Measurements from ENCODE around the gene STIMATE. TPM values are rescaled to one million over a fixed set of nuclear protein-coding genes. Genes with fewer than 3 reads are reported as not detected.

STIMATE gene
- total RNA-seq: 23.8 to 28.8 TPM (median 23.9 TPM) in 3 replicates

DNA sequence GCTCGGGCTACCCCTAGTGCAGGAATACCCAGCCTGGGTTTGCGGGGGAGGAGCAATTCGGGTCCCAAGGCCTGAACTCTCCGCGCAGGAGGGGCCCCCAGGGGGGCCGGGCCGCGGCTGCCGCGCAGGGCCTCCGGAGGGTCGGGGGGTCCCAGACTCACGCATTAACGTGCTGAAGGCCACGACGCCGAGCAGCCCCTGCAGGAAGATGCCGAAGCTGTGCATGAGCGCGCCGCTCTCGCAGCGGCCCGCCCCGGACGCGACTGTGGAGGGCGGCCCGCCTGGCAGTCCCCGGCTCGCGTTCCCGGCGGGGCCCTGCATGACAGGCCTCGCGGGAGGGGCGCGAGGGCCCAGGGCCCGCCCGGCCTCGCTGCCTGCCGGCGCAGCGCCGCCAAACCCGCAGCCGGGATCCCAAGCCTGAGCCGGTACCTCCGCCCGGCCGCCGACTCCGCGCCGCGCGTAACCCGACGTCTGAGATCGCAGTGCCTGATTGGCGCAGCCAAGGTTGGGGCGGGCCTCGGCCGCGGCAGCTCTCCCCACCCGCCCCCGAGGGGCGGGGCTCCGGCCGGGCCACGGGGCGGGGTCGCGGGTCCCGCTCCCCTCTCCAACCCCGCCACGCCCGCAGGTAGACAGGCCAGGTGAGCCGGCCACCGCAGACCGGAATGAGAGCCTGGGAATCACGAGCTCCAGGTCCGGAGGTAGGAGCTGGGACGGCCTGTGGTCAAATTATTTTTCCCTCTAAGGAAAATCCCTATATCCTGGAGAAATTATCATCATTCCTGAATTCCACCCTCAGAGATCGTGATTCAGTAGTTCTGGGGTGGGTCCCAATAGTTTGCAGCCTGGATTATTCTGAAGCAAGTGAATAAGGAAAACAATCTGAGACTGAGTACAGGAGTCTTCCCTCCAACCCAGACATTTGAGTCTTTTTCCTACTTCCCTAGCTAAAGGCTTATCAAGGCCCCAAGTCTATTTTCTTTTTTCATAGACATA is at the start of gene STIMATE:
STIMATE (minus strand) TSS at position 419 of the 993 bp plus-strand sequence; CDS start at position 321, 98 bp downstream.
- Mint-ChIP-seq H3K27ac (peak within 1 kb of the TSS; percentile 48), H3K9me3 (no peaks in the 10 kb centered on the region), H3K36me3 (peaks cover 1% of the 10 kb centered on the region), H3K4me3 (peak within 1 kb of the TSS; percentile 87), H3K4me1 (peaks cover 16% of the 10 kb centered on the region), H3K27me3 (ENCODE audit: low read depth) (no peaks in the 10 kb centered on the region)
- DNase-seq (ENCODE audit: low spot score in 2 of 2, unreplicated experiment in 2 of 2): peak; percentile 65 to 82
- TF ChIP-seq, protein P1, sequence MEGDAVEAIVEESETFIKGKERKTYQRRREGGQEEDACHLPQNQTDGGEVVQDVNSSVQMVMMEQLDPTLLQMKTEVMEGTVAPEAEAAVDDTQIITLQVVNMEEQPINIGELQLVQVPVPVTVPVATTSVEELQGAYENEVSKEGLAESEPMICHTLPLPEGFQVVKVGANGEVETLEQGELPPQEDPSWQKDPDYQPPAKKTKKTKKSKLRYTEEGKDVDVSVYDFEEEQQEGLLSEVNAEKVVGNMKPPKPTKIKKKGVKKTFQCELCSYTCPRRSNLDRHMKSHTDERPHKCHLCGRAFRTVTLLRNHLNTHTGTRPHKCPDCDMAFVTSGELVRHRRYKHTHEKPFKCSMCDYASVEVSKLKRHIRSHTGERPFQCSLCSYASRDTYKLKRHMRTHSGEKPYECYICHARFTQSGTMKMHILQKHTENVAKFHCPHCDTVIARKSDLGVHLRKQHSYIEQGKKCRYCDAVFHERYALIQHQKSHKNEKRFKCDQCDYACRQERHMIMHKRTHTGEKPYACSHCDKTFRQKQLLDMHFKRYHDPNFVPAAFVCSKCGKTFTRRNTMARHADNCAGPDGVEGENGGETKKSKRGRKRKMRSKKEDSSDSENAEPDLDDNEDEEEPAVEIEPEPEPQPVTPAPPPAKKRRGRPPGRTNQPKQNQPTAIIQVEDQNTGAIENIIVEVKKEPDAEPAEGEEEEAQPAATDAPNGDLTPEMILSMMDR (IDR thresholded peaks at IDR 0.05; ENCODE audit: unreplicated experiment): no peak

DNA sequence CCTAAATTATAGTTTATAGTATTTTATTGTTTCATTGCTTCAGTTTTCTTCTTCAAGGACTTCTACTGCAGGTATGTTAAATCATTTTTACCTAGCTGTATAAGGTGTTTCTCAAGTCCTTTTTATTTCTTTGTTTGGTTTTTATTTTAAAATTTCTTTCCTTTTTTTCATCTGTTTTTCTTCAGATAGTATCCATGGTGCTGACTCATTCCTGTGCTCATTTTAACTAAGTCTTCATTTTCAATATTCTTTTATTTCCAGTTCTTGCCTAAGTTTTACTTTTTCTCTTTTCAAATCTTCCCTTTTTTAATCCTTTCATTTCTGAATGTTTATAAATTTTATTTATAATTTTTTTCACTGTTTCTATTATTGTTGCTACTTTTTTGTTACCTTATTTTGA is 42.3 kb upstream of the STIMATE start:
- no peak overlapping the region for H3K4me3 Mint-ChIP-seq
- no peaks in the 10 kb centered on the region for H3K4me1 Mint-ChIP-seq
- H3K9me3 Mint-ChIP-seq: no peaks in the 10 kb centered on the region
- no peak for DNase-seq (ENCODE audit: low spot score in 2 of 2, unreplicated experiment in 2 of 2)
- no peaks in the 10 kb centered on the region for H3K27me3 Mint-ChIP-seq (ENCODE audit: low read depth)
- H3K36me3 Mint-ChIP-seq: no peaks in the 10 kb centered on the region
- TF ChIP-seq, protein P1 (IDR thresholded peaks at IDR 0.05; ENCODE audit: unreplicated experiment): no peak
- H3K27ac Mint-ChIP-seq: no peak overlapping the region

DNA sequence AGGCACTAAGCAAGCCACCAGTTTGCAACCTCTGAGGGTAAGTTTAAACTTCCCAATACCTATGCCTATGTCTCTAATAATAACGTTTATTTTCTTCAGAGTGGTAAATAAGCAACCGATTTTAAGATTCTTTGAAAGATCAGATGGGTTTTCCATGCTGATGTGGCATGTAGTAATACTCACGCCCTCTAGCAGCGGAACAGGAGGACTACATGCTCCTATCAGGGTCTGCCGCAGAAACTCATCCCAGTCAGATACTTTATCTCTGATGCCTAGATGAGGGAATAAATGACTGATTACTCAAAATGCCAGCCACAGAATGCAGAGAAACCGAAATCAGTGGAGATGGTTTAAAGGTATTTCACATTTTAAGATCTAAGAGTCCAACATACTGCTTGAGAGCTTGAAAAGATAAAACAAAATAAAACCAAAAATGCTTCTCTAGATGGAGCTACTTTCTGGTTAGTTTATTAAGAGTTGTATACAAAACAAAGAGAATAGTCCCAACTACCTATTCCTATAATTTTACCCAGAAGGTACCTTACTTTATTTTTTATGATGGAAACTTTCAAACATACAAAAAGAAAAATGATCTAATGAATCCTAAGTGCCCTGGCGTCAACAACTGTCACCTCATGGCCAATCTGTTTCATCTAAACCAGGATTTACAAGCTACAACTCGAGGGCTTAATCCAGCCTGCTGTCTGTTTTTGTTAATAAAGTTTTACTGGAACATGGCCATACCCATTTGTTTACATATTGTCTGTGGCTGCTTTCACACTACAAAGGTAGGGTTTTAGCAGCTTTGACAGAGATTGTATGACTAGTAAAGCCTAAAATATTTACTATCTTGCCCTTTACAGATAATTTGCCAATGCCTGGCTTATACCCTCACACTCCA is 37.5 kb upstream of the STIMATE start:
- no peak overlapping the region for H3K4me3 Mint-ChIP-seq
- no peaks in the 10 kb centered on the region for H3K4me1 Mint-ChIP-seq
- H3K9me3 Mint-ChIP-seq: no peaks in the 10 kb centered on the region
- no peaks in the 10 kb centered on the region for H3K36me3 Mint-ChIP-seq
- no peak overlapping the region for H3K27ac Mint-ChIP-seq
- no peaks in the 10 kb centered on the region for H3K27me3 Mint-ChIP-seq (ENCODE audit: low read depth)
- DNase-seq (ENCODE audit: low spot score in 2 of 2, unreplicated experiment in 2 of 2): no peak
- TF ChIP-seq, protein P1 (IDR thresholded peaks at IDR 0.05; ENCODE audit: unreplicated experiment): peak; percentile 40

DNA sequence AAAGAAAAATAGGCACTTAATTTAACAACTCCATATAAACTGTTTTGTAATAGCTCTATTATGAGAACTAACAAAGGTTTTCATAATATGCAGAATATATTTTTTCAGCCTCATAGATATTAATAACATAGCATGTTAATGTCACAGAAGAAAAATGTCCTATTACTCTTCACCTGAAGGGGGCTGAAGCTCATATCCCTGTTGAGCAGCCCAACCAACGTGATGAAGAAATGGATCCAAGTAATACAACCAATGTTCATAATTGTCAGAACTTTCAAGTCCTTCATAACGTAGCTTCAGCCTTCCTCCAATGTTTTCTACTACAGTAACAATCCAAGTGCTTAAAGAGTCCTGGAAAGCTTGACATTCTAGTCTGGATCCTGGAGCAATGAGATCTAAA is 34.5 kb upstream of the STIMATE start:
- H3K27ac Mint-ChIP-seq: no peak overlapping the region
- H3K9me3 Mint-ChIP-seq: no peaks in the 10 kb centered on the region
- H3K27me3 Mint-ChIP-seq (ENCODE audit: low read depth): no peaks in the 10 kb centered on the region
- no peak for DNase-seq (ENCODE audit: low spot score in 2 of 2, unreplicated experiment in 2 of 2)
- H3K4me3 Mint-ChIP-seq: no peak overlapping the region
- TF ChIP-seq, protein P1 (IDR thresholded peaks at IDR 0.05; ENCODE audit: unreplicated experiment): peak; percentile 29
- no peaks in the 10 kb centered on the region for H3K36me3 Mint-ChIP-seq
- H3K4me1 Mint-ChIP-seq: no peaks in the 10 kb centered on the region

DNA sequence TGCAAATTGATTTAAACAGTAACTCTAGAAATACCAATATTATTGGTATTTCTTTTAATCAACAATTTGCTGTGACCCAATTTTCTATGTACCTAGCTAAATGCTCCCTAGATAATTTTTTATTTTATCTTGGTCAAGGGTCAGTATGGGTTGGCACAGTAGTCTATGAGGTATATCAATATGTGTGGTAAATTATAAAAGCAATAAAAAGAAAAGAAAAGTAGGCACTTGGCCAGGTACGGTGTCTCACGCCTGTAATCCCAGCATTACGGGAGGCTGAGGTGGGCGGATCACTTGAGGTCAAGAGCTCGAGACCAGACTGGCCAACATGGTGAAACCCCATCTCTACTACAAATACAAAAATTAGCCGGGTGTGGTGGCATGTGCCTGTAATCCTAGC is 34.0 kb upstream of the STIMATE start:
- no peaks in the 10 kb centered on the region for H3K27me3 Mint-ChIP-seq (ENCODE audit: low read depth)

More for the DNA sequence above, 34.0 kb upstream of the STIMATE start:
- Mint-ChIP-seq H3K9me3 (no peaks in the 10 kb centered on the region), H3K36me3 (no peaks in the 10 kb centered on the region), H3K27ac (no peak overlapping the region), H3K4me1 (no peaks in the 10 kb centered on the region), H3K4me3 (no peak overlapping the region)
- DNase-seq (ENCODE audit: low spot score in 2 of 2, unreplicated experiment in 2 of 2): no peak
- TF ChIP-seq, protein P1 (IDR thresholded peaks at IDR 0.05; ENCODE audit: unreplicated experiment): no peak
